Endometrium (tissue), 2 donors: Measurements from ENCODE around the gene ZNF654.
"Not testable (repeated sequence)": the region's sequence is repeated elsewhere in the genome, so short reads cannot be mapped to it uniquely, and the experiment has no call there.

Experiments used
- FAIRE-seq: peaks from 2 replicates; lab custom pipeline; 2012; peaks lifted over from hg19 to GRCh38; lab: Jason Lieb, UNC
- donor health status: control.
- donor health status: control.

ZNF654 gene

GRCh38 chr3:88061746-88062145, 2.7 kb downstream of the ZNF654 start:
- FAIRE-seq: no peak

GRCh38 chr3:88075072-88075471, 16.0 kb downstream of the ZNF654 start:
- no peak for FAIRE-seq

GRCh38 chr3:88075497-88075896, 16.4 kb downstream of the ZNF654 start:
- no peak for FAIRE-seq

GRCh38 chr3:88076712-88077111, 17.7 kb downstream of the ZNF654 start:
- FAIRE-seq: no peak

GRCh38 chr3:88078932-88079331, 19.9 kb downstream of the ZNF654 start:
- FAIRE-seq: no peak

GRCh38 chr3:88082854-88083253, 23.8 kb downstream of the ZNF654 start:
- no peak for FAIRE-seq

GRCh38 chr3:88084097-88084501, 25.0 kb downstream of the ZNF654 start:
- no peak for FAIRE-seq

- FAIRE-seq: no peak
Measured at GRCh38 chr3:88090681-88091080, 31.6 kb downstream of the ZNF654 start.

GRCh38 chr3:88092270-88092669, 33.2 kb downstream of the ZNF654 start:
- no peak for FAIRE-seq

GRCh38 chr3:88093266-88093665, 34.2 kb downstream of the ZNF654 start:
- FAIRE-seq: no peak

GRCh38 chr3:88101142-88101541, 42.1 kb downstream of the ZNF654 start:
- FAIRE-seq: no peak

- no peak for FAIRE-seq
Measured at GRCh38 chr3:88105325-88105724, 46.3 kb downstream of the ZNF654 start.

GRCh38 chr3:88112289-88112688, 53.2 kb downstream of the ZNF654 start:
- FAIRE-seq: no peak

- no peak for FAIRE-seq
Measured at GRCh38 chr3:88113311-88114162, 54.5 kb downstream of the ZNF654 start.

- FAIRE-seq: no peak
Measured at GRCh38 chr3:88114878-88115549, 56.0 kb downstream of the ZNF654 start.

- no peak for FAIRE-seq
Measured at GRCh38 chr3:88117683-88118082, 58.6 kb downstream of the ZNF654 start.

GRCh38 chr3:88118603-88119002, 59.5 kb downstream of the ZNF654 start:
- not testable (repeated sequence) for FAIRE-seq

GRCh38 chr3:88123526-88123925, 64.5 kb downstream of the ZNF654 start:
- no peak for FAIRE-seq

- no peak for FAIRE-seq
Measured at GRCh38 chr3:88131695-88132094, 72.6 kb downstream of the ZNF654 start.

- no peak for FAIRE-seq
Measured at GRCh38 chr3:88132894-88133293, 73.8 kb downstream of the ZNF654 start.

- FAIRE-seq: no peak
Measured at GRCh38 chr3:88133711-88134263, 74.7 kb downstream of the ZNF654 start.

GRCh38 chr3:88137836-88138235, 78.8 kb downstream of the ZNF654 start:
- FAIRE-seq: no peak

GRCh38 chr3:88141458-88142083, 82.5 kb downstream of the ZNF654 start:
- no peak for FAIRE-seq
